Body of pancreas (tissue), 4 donors: Measurements from ENCODE around the gene PLTP. TPM values are rescaled to one million over a fixed set of nuclear protein-coding genes. Genes with fewer than 3 reads are reported as not detected.
A peak's percentile ranks its signal among the peaks of the same experiment; 100 is the strongest.

Source experiments
- ATAC-seq: fragments of 150-250 bp; one replicate; pipeline ENCODE4 v1.9.1; 2016
- DNase-seq, 4 donors: peaks; one replicate each; pipeline ENCODE4 v3.0.0-alpha.2; 2019
- H3K27ac ChIP-seq, 4 donors: fragments of 200-600 bp; sonication (generic); 1 replicate in 3 of 4; 2 replicates in 1 of 4; pipeline versions ENCODE4 v1.5.1 to v1.6.1; 2016 to 2019; ENCODE audit warnings: mild to moderate bottlenecking in 1 of 4, mixed read lengths in 1 of 4, moderate library complexity in 1 of 4
- H3K27me3 ChIP-seq, 2 donors: fragments of 200-600 bp; sonication (generic); one replicate each; pipeline ENCODE4 v1.6.0; 2016; ENCODE audit warnings: mild to moderate bottlenecking in 1 of 2
- H3K36me3 ChIP-seq, 2 donors: fragments of 200-600 bp; sonication (generic); replicated peaks in 1 of 2; 2 replicates each; pipeline ENCODE4 v1.5.1; 2016; ENCODE audit warnings: low read depth in 2 of 2; ENCODE audit not compliant: insufficient read depth in 1 of 2
- H3K4me1 ChIP-seq: fragments of 200-600 bp; sonication (generic); one replicate; pipeline ENCODE4 v1.6.0; 2016
- H3K4me3 ChIP-seq, 2 donors: fragments of 200-600 bp; sonication (generic); 1 replicate in 1 of 2; 2 replicates in 1 of 2; pipeline ENCODE4 v1.5.1; 2016 to 2019
- H3K9me3 ChIP-seq, 3 donors: fragments of 200-600 bp; sonication (generic); 1 replicate in 2 of 3; 2 replicates in 1 of 3; pipeline ENCODE4 v1.5.1; 2016
- CTCF ChIP-seq, 7 experiments: fragments of 450-650 bp in 4 of 7; fragments of 200-600 bp in 3 of 7; sonication (generic) in 3 of 7; IDR thresholded peaks; one replicate each; pipeline ENCODE4 v1.5.1; 2016 to 2019; ENCODE audit warnings: antibody characterized with exemption in 7 of 7
- POLR2A ChIP-seq, 3 donors: fragments of 450-650 bp; IDR thresholded peaks; one replicate each; pipeline ENCODE4 v1.6.1; 2016; ENCODE audit warnings: antibody characterized with exemption in 3 of 3, mild to moderate bottlenecking in 2 of 3
- WGBS, 2 donors: methylation state at CpG; one replicate each; pipeline ENCODE4 v1.1.5; 2017; 5-methylcytosine and 5-hydroxymethylcytosine counted together
- intact Hi-C: fragments of 100-400 bp; cut with DNase I; formaldehyde crosslinking; loops from one replicate; pipeline ENCODE4 v1.15.1; 2023
- total RNA-seq, 2 donors: library from RNA; depleted of rRNA; stranded (reverse); fragments of >200 nt; gene quantifications; one replicate each; pipeline ENCODE4 v1.1.0, GENCODE V29; 2016

Gene PLTP
- total RNA-seq, 2 donors from 2014 or later, result 109 to 198 TPM

- peaks cover 3 to 41% of the 10 kb centered on the region in 2 donors for H3K36me3 ChIP-seq
- no peak for DNase-seq
- 87 to 92% methylated on average over 3 to 11 of the region's 13 CpGs for WGBS, 2 donors
- H3K9me3 ChIP-seq, result no peaks in the 10 kb centered on the region
- ATAC-seq, result no peak
- intact Hi-C loops, result no loop called here
- H3K27ac ChIP-seq, result no peak overlapping the region
- H3K27me3 ChIP-seq, result no peaks in the 10 kb centered on the region
- no peak overlapping the region for H3K4me3 ChIP-seq
- peaks cover 3% of the 10 kb centered on the region for H3K4me1 ChIP-seq
- TF ChIP-seq POLR2A (IDR thresholded peaks at IDR 0.05) (no peak), CTCF (IDR thresholded peaks at IDR 0.05) (no peak)
These were observed 26.9 kb upstream of the PLTP start for GRCh38 chr20:45938727-45939438.

- H3K27me3 ChIP-seq, result no peaks in the 10 kb centered on the region
- no peaks in the 10 kb centered on the region for H3K9me3 ChIP-seq
- no peak for ATAC-seq
- TF ChIP-seq POLR2A (IDR thresholded peaks at IDR 0.05), result no peak
- TF ChIP-seq CTCF (IDR thresholded peaks at IDR 0.05), result no peak
- H3K36me3 ChIP-seq, result peaks cover 3 to 30% of the 10 kb centered on the region in 2 donors
- H3K4me3 ChIP-seq, result no peak overlapping the region
- peaks cover 13% of the 10 kb centered on the region for H3K4me1 ChIP-seq
- 66 to 76% methylated on average over 2 of the region's 2 CpGs for WGBS, 2 donors
- intact Hi-C loops, result no loop called here
- no peak for DNase-seq
- no peak overlapping the region for H3K27ac ChIP-seq
These were observed 25.8 kb upstream of the PLTP start for GRCh38 chr20:45937765-45938164.

GRCh38 chr20:45935416-45936046 is 23.6 kb upstream of the PLTP start:
- ATAC-seq (peak; percentile 19), DNase-seq (no peak)
- 10% methylated on average over 21 of the region's 21 CpGs for WGBS, 2 donors
- intact Hi-C loops, result no loop called here
- H3K4me3 ChIP-seq, result peak overlapping the region; percentile 5 to 94
- TF ChIP-seq CTCF (IDR thresholded peaks at IDR 0.05), result no peak
- no peak for TF ChIP-seq POLR2A (IDR thresholded peaks at IDR 0.05)
- no peaks in the 10 kb centered on the region for H3K27me3 ChIP-seq
- peaks cover 3 to 24% of the 10 kb centered on the region in 2 donors for H3K36me3 ChIP-seq
- H3K4me1 ChIP-seq, result peaks cover 13% of the 10 kb centered on the region
- H3K9me3 ChIP-seq, result no peaks in the 10 kb centered on the region
- H3K27ac ChIP-seq, result peak overlapping the region; percentile 59 to 100 (median 99)

GRCh38 chr20:45934586-45935415 is 22.8 kb upstream of the PLTP start, which contains the start of gene PCIF1:
TSS of gene PCIF1 (plus strand) at chr20:45934683. CDS start at chr20:45939000, 4,317 bp downstream.
- H3K27ac ChIP-seq, result peak within 1 kb of the TSS; percentile 99 to 100 (median 99)
- intact Hi-C loops, result no loop called here
- peak within 1 kb of the TSS; percentile 89 to 94 for H3K4me3 ChIP-seq
- H3K27me3 ChIP-seq, result no peaks in the 10 kb centered on the region
- H3K4me1 ChIP-seq, result peaks cover 13% of the 10 kb centered on the region
- no peak for TF ChIP-seq CTCF (IDR thresholded peaks at IDR 0.05)
- peak; percentile 96 to 97 (median 97) for TF ChIP-seq POLR2A (IDR thresholded peaks at IDR 0.05)
- ATAC-seq (peak; percentile 91), DNase-seq (peak; percentile 97 to 98 (median 98))
- WGBS, 2 donors, result 0% methylated on average over 13 to 81 of the region's 102 CpGs
- peaks cover 3 to 21% of the 10 kb centered on the region in 2 donors for H3K36me3 ChIP-seq
- H3K9me3 ChIP-seq, result no peaks in the 10 kb centered on the region
